K562 (cell line): ENCODE measurements around the gene VWA7. TPM values are rescaled to one million over a fixed set of nuclear protein-coding genes. Genes with fewer than 3 reads are reported as not detected.

Source experiments
- HLTF ChIP-seq: fragments of 450-650 bp; IDR thresholded peaks from 2 replicates; pipeline ENCODE4 v1.6.1; 2016
- HOXB6 ChIP-seq: fragments of 250-450 bp; sonication (Bioruptor Pico); IDR thresholded peaks from 2 replicates; pipeline ENCODE4 v1.5.1; 2022; ENCODE audit warnings: mild to moderate bottlenecking, borderline replicate concordance
- MYC ChIP-seq, 2 experiments: fragments of 250-450 bp in 1 of 2; sonication (Bioruptor Pico) in 1 of 2; IDR thresholded peaks; 2 replicates each; pipeline versions ENCODE4 v1.5.1 to v1.6.1; 2012 to 2021; ENCODE audit warnings: low read depth in 2 of 2, borderline replicate concordance in 1 of 2, improper control_type of control experiment in 1 of 2, low read length in 1 of 2, mild to moderate bottlenecking in 1 of 2, moderate library complexity in 1 of 2
- YY1 ChIP-seq, 3 experiments: IDR thresholded peaks; 2 replicates each; pipeline ENCODE4 v1.6.1; 2011; ENCODE audit warnings: low read length in 2 of 3, mild to moderate bottlenecking in 2 of 3, moderate library complexity in 2 of 3, borderline replicate concordance in 1 of 3, control low read depth in 1 of 3, low read depth in 1 of 3; ENCODE audit not compliant: insufficient read depth in 3 of 3, insufficient replicate concordance in 2 of 3, control insufficient read depth in 1 of 3, insufficient read length in 1 of 3; ENCODE audit errors: extremely low read depth in 1 of 3
- ZNF12 ChIP-seq: sonication (generic); formaldehyde crosslinking; IDR thresholded peaks from 2 replicates; pipeline ENCODE4 v1.4.0; 2020; ENCODE audit warnings: mild to moderate bottlenecking, missing genetic modification reagents
- ZNF589 ChIP-seq: fragments of 200-800 bp; sonication (Bioruptor generic); IDR thresholded peaks from 2 replicates; pipeline ENCODE4 v1.6.1; 2016; ENCODE audit warnings: low read depth, missing genetic modification characterization, missing compliant biosample characterization
- polyA plus RNA-seq, 8 experiments: library from polyadenylated mRNA; depleted of rRNA in 4 of 8; stranded (reverse) in 5 of 8; unstranded in 3 of 8; fragments of >200 nt; fragmentation: Nextera tagmentation in 2 of 8; fragmentation: Illumina TruSeq in 1 of 8; extraction: Ambion mirVana in 2 of 8; extraction: Trizol in 1 of 8; gene quantifications; 2 replicates each; pipeline versions ENCODE4 v1.2.1 to v1.2.3, GENCODE V29; 2011 to 2014; ENCODE audit warnings: inconsistent platforms in 1 of 8, missing spikeins in 1 of 8
- total RNA-seq, 7 experiments: library from RNA; depleted of rRNA in 6 of 7; stranded (reverse); fragments of >200 nt in 6 of 7; fragmentation: Illumina TruSeq in 2 of 7; extraction: Trizol in 2 of 7; gene quantifications; 2 replicates each; pipeline versions ENCODE4 v1.2.1 to v1.2.3, GENCODE V29; 2011 to 2021; ENCODE audit warnings: low replicate concordance in 1 of 7
- TF ChIP-seq, protein P1 (sequence below): sonication (generic); formaldehyde crosslinking; IDR thresholded peaks from 2 replicates; pipeline ENCODE4 v1.8.0; 2022; ENCODE audit warnings: missing genetic modification reagents, mild to moderate bottlenecking, moderate library complexity, borderline replicate concordance
- TF ChIP-seq, protein P2 (sequence below): sonication (generic); formaldehyde crosslinking; IDR thresholded peaks from 2 replicates; pipeline ENCODE4 v1.8.1; 2022; ENCODE audit warnings: missing genetic modification reagents
- TF ChIP-seq, protein P3 (sequence below), 3 experiments: fragments of 200-800 bp in 1 of 3; fragments of 250-450 bp in 1 of 3; fragments of 450-650 bp in 1 of 3; sonication (Bioruptor Pico) in 1 of 3; sonication (Bioruptor generic) in 1 of 3; formaldehyde crosslinking in 1 of 3; IDR thresholded peaks; 2 replicates each; pipeline versions ENCODE4 v1.6.1 to v1.8.0; 2016 to 2022; ENCODE audit warnings: mild to moderate bottlenecking in 2 of 3, missing genetic modification characterization in 2 of 3, missing compliant biosample characterization in 1 of 3, moderate library complexity in 1 of 3

VWA7 gene
- total and polyA plus RNA-seq, 9 of the 15 experiments (the other 6 are each of a cell fraction or from before 2014, with no cell fraction given), result 0.18 to 2.9 (median 0.95) TPM

DNA sequence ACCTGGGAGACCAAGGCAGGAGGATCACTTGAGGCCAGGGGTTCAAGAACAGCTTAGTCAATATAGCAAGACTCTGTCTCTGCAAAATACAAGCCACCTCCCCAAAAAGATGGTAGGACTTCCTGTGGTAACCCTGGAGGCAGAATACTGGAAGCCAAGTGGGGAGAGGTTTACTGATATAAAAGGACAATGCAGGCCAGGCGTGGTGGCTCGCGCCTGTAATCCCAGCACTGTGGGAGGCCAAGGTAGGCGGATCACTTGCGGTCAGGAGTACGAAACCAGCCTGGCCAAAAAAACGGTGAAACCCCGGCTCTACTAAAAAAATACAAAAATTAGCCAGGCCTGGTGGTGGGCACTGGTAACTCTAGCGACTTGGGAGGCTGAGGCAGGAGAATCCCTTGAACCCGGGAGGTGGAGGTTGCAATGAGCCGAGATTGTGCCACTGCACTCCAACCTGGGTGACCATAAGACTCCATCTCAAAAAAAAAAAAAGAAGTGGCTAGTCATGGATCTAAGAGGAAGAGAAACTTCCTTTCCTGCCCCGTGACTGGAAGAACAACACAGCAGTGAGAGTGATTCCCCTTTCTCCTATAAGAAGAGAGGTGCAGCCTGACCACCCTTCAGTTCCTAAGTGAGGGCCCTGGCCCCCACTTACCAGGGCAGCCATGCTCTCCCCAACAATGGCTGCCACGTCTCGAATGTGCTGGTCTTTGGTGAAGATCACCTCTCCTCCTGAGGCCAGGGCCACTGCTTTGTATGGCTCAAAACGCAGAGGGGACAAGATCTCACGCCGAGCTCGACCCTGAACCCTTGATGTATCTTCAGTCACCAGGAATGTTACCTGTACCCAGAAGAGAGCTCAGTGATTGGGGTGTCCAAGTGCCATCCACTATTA lies 8.5 kb downstream of the VWA7 start (continued):
- TF ChIP-seq YY1 (IDR thresholded peaks at IDR 0.05; ENCODE audit: borderline replicate concordance in 1 of 3, control insufficient read depth in 1 of 3, extremely low read depth in 1 of 3, insufficient read depth in 3 of 3, insufficient read length in 1 of 3, insufficient replicate concordance in 2 of 3, low read depth in 1 of 3, low read length in 2 of 3) (peak in 2 of 3 experiments; percentile 23 to 75), HOXB6 (CRISPR knock-in tag) (peak; percentile 7; the same call in 1 of the 2 replicates), ZNF589 (CRISPR knock-in tag) (peak; percentile 41; the same call in 1 of the 2 replicates), ZNF12 (CRISPR knock-in tag) (0 out of 2 replicates have a peak, but pooled peaks have one; percentile 20), MYC (IDR thresholded peaks at IDR 0.05; ENCODE audit: low read depth, low read length) (no peak), MYC (CRISPR knock-in tag; IDR thresholded peaks at IDR 0.05; ENCODE audit: borderline replicate concordance, low read depth) (0 out of 2 replicates have a peak, but pooled peaks have one; percentile 33), HLTF (0 out of 2 replicates have a peak, but pooled peaks have one; percentile 16)
- TF ChIP-seq, protein P1, sequence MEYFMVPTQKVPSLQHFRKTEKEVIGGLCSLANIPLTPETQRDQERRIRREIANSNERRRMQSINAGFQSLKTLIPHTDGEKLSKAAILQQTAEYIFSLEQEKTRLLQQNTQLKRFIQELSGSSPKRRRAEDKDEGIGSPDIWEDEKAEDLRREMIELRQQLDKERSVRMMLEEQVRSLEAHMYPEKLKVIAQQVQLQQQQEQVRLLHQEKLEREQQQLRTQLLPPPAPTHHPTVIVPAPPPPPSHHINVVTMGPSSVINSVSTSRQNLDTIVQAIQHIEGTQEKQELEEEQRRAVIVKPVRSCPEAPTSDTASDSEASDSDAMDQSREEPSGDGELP (CRISPR knock-in tag), result no peak
- TF ChIP-seq, protein P2, sequence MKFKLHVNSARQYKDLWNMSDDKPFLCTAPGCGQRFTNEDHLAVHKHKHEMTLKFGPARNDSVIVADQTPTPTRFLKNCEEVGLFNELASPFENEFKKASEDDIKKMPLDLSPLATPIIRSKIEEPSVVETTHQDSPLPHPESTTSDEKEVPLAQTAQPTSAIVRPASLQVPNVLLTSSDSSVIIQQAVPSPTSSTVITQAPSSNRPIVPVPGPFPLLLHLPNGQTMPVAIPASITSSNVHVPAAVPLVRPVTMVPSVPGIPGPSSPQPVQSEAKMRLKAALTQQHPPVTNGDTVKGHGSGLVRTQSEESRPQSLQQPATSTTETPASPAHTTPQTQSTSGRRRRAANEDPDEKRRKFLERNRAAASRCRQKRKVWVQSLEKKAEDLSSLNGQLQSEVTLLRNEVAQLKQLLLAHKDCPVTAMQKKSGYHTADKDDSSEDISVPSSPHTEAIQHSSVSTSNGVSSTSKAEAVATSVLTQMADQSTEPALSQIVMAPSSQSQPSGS, result no peak
- TF ChIP-seq, protein P3, sequence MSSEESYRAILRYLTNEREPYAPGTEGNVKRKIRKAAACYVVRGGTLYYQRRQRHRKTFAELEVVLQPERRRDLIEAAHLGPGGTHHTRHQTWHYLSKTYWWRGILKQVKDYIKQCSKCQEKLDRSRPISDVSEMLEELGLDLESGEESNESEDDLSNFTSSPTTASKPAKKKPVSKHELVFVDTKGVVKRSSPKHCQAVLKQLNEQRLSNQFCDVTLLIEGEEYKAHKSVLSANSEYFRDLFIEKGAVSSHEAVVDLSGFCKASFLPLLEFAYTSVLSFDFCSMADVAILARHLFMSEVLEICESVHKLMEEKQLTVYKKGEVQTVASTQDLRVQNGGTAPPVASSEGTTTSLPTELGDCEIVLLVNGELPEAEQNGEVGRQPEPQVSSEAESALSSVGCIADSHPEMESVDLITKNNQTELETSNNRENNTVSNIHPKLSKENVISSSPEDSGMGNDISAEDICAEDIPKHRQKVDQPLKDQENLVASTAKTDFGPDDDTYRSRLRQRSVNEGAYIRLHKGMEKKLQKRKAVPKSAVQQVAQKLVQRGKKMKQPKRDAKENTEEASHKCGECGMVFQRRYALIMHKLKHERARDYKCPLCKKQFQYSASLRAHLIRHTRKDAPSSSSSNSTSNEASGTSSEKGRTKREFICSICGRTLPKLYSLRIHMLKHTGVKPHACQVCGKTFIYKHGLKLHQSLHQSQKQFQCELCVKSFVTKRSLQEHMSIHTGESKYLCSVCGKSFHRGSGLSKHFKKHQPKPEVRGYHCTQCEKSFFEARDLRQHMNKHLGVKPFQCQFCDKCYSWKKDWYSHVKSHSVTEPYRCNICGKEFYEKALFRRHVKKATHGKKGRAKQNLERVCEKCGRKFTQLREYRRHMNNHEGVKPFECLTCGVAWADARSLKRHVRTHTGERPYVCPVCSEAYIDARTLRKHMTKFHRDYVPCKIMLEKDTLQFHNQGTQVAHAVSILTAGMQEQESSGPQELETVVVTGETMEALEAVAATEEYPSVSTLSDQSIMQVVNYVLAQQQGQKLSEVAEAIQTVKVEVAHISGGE (CRISPR knock-in tag; IDR thresholded peaks at IDR 0.05), result 0 out of 6 replicates have a peak, but pooled peaks of 1 of the 3 experiments have one; percentile 27
- TF ChIP-seq, all 486 proteins: peak for 13
